Central memory CD8-positive, alpha-beta T cell (primary cell): Measurements from ENCODE around the gene CPNE6.

Experiments
- ATAC-seq: fragments of 150-1000 bp; cut with Tn5 transposase; replicated peaks from 2 replicates; pipeline ENCODE4 v1.10.0; 2022; ENCODE audit warnings: mild to moderate bottlenecking, moderate FRiP score, moderate number of reproducible peaks; ENCODE audit not compliant: poor library complexity, severe bottlenecking; ENCODE audit errors: extremely low read depth
- DNase-seq, 2 donors: peaks; one replicate each; pipeline ENCODE4 v3.0.0; 2021; ENCODE audit warnings: low spot score in 2 of 2
- H3K27ac Mint-ChIP-seq: one replicate; pipeline ENCODE4 v1.8.0; 2022; ENCODE audit warnings: low read depth, mild to moderate bottlenecking, moderate library complexity, mixed read lengths
- H3K27me3 Mint-ChIP-seq: one replicate; pipeline ENCODE4 v1.8.0; 2022; ENCODE audit warnings: mixed read lengths
- H3K36me3 Mint-ChIP-seq: one replicate; pipeline ENCODE4 v1.8.0; 2022; ENCODE audit warnings: mild to moderate bottlenecking, moderate library complexity, mixed read lengths; ENCODE audit not compliant: insufficient read depth
- H3K4me1 Mint-ChIP-seq: one replicate; pipeline ENCODE4 v1.8.0; 2022; ENCODE audit warnings: mixed read lengths
- H3K4me3 Mint-ChIP-seq: one replicate; pipeline ENCODE4 v1.8.0; 2022; ENCODE audit warnings: mild to moderate bottlenecking, moderate library complexity, mixed read lengths
- H3K9me3 Mint-ChIP-seq: one replicate; pipeline ENCODE4 v1.8.0; 2022; ENCODE audit warnings: mixed read lengths

The CPNE6 gene

GRCh38 chr14:24087004-24087403 lies 15.6 kb downstream of the CPNE6 start:
- Mint-ChIP-seq H3K36me3 (peaks cover 3% of the 10 kb centered on the region), H3K4me3 (no peak overlapping the region), H3K4me1 (peaks cover 11% of the 10 kb centered on the region), H3K9me3 (no peaks in the 10 kb centered on the region), H3K27ac (no peak overlapping the region), H3K27me3 (no peaks in the 10 kb centered on the region)
- DNase-seq (no peak), ATAC-seq (no peak)

GRCh38 chr14:24088095-24088494 lies 16.7 kb downstream of the CPNE6 start:
- no peaks in the 10 kb centered on the region for H3K9me3 Mint-ChIP-seq
- peaks cover 8% of the 10 kb centered on the region for H3K4me1 Mint-ChIP-seq
- DNase-seq = no peak
- no peaks in the 10 kb centered on the region for H3K27me3 Mint-ChIP-seq
- H3K36me3 Mint-ChIP-seq = no peaks in the 10 kb centered on the region
- ATAC-seq = no peak
- H3K4me3 Mint-ChIP-seq = no peak overlapping the region
- no peak overlapping the region for H3K27ac Mint-ChIP-seq

- no peak for DNase-seq
- no peaks in the 10 kb centered on the region for H3K27me3 Mint-ChIP-seq
- no peak for ATAC-seq
- no peak overlapping the region for H3K4me3 Mint-ChIP-seq
- H3K9me3 Mint-ChIP-seq = no peaks in the 10 kb centered on the region
- H3K36me3 Mint-ChIP-seq = peaks cover 3% of the 10 kb centered on the region
- peaks cover 21% of the 10 kb centered on the region for H3K4me1 Mint-ChIP-seq
- no peak overlapping the region for H3K27ac Mint-ChIP-seq
Observed at GRCh38 chr14:24089890-24090289, 18.5 kb downstream of the CPNE6 start.

- Mint-ChIP-seq H3K36me3 (peaks cover 8% of the 10 kb centered on the region), H3K9me3 (no peaks in the 10 kb centered on the region), H3K27me3 (no peaks in the 10 kb centered on the region), H3K27ac (no peak overlapping the region), H3K4me1 (peaks cover 38% of the 10 kb centered on the region), H3K4me3 (peak overlapping the region; percentile 94)
- no peak for ATAC-seq
- no peak for DNase-seq
Observed at GRCh38 chr14:24092110-24092504, 20.7 kb downstream of the CPNE6 start.

GRCh38 chr14:24092505-24093206 lies 21.3 kb downstream of the CPNE6 start:
- H3K4me3 Mint-ChIP-seq = peak overlapping the region; percentile 94
- H3K27me3 Mint-ChIP-seq = no peaks in the 10 kb centered on the region
- DNase-seq (no peak), ATAC-seq (no peak)
- H3K9me3 Mint-ChIP-seq = no peaks in the 10 kb centered on the region
- peaks cover 8% of the 10 kb centered on the region for H3K36me3 Mint-ChIP-seq
- H3K4me1 Mint-ChIP-seq = peaks cover 38% of the 10 kb centered on the region
- peak overlapping the region; percentile 92 for H3K27ac Mint-ChIP-seq

- H3K36me3 Mint-ChIP-seq = peaks cover 9% of the 10 kb centered on the region
- H3K27ac Mint-ChIP-seq = peak overlapping the region; percentile 92
- peaks cover 38% of the 10 kb centered on the region for H3K4me1 Mint-ChIP-seq
- H3K9me3 Mint-ChIP-seq = no peaks in the 10 kb centered on the region
- peak overlapping the region; percentile 94 for H3K4me3 Mint-ChIP-seq
- no peaks in the 10 kb centered on the region for H3K27me3 Mint-ChIP-seq
- DNase-seq = no peak
- ATAC-seq = no peak
Observed at GRCh38 chr14:24093207-24093900, 22.0 kb downstream of the CPNE6 start.

- Mint-ChIP-seq H3K9me3 (no peaks in the 10 kb centered on the region), H3K36me3 (peaks cover 9% of the 10 kb centered on the region), H3K27ac (peak within 1 kb of the TSS; percentile 96), H3K27me3 (no peaks in the 10 kb centered on the region), H3K4me1 (peaks cover 38% of the 10 kb centered on the region), H3K4me3 (peak within 1 kb of the TSS; percentile 94)
- DNase-seq = peak; percentile 41 to 47
- peak; percentile 77 for ATAC-seq
Observed at GRCh38 chr14:24093901-24094840, 22.8 kb downstream of the CPNE6 start, which contains the start of gene PCK2. PCK2 (plus strand) TSS chr14:24094311; CDS start chr14:24094406, 95 bp downstream.

GRCh38 chr14:24094841-24095270 lies 23.5 kb downstream of the CPNE6 start:
- DNase-seq (no peak), ATAC-seq (no peak)
- no peaks in the 10 kb centered on the region for H3K27me3 Mint-ChIP-seq
- H3K27ac Mint-ChIP-seq = peak overlapping the region; percentile 96
- peaks cover 42% of the 10 kb centered on the region for H3K4me1 Mint-ChIP-seq
- H3K9me3 Mint-ChIP-seq = no peaks in the 10 kb centered on the region
- peaks cover 9% of the 10 kb centered on the region for H3K36me3 Mint-ChIP-seq
- peak overlapping the region; percentile 94 for H3K4me3 Mint-ChIP-seq

GRCh38 chr14:24095271-24096068 lies 24.1 kb downstream of the CPNE6 start:
- H3K27ac Mint-ChIP-seq = peak overlapping the region; percentile 96
- ATAC-seq (peak; percentile 17), DNase-seq (no peak)
- H3K4me1 Mint-ChIP-seq = peaks cover 40% of the 10 kb centered on the region
- peak overlapping the region; percentile 94 for H3K4me3 Mint-ChIP-seq
- H3K27me3 Mint-ChIP-seq = no peaks in the 10 kb centered on the region
- no peaks in the 10 kb centered on the region for H3K9me3 Mint-ChIP-seq
- peaks cover 9% of the 10 kb centered on the region for H3K36me3 Mint-ChIP-seq

- Mint-ChIP-seq H3K36me3 (peaks cover 11% of the 10 kb centered on the region), H3K27ac (no peak overlapping the region), H3K27me3 (no peaks in the 10 kb centered on the region), H3K4me3 (peak overlapping the region; percentile 32), H3K4me1 (peaks cover 36% of the 10 kb centered on the region), H3K9me3 (no peaks in the 10 kb centered on the region)
- no peak for ATAC-seq
- no peak for DNase-seq
Observed at GRCh38 chr14:24096545-24097181, 25.3 kb downstream of the CPNE6 start.

GRCh38 chr14:24098229-24098926 lies 27.0 kb downstream of the CPNE6 start:
- Mint-ChIP-seq H3K4me1 (peaks cover 31% of the 10 kb centered on the region), H3K4me3 (no peak overlapping the region), H3K27ac (no peak overlapping the region), H3K27me3 (no peaks in the 10 kb centered on the region), H3K36me3 (peaks cover 16% of the 10 kb centered on the region), H3K9me3 (no peaks in the 10 kb centered on the region)
- ATAC-seq (no peak), DNase-seq (no peak)
